HG03571 (cell line): ENCODE results near the gene ITGA4.
"Not testable (repeated sequence)": the region's sequence is repeated elsewhere in the genome, so short reads cannot be mapped to it uniquely, and the experiment has no call there.

Experiments used
- ATAC-seq: cut with Tn5 transposase; IDR thresholded peaks from one replicate; pipeline ENCODE4 v1.9.1; 2021; ENCODE audit not compliant: unreplicated experiment

Gene ITGA4

GRCh38 chr2:181457121-181457740 is at the start of gene ITGA4:
ITGA4 (plus strand) TSS chr2:181457386; CDS start chr2:181457655, 269 bp downstream.
- peak; percentile 67 for ATAC-seq

GRCh38 chr2:181408861-181409260 is 48.3 kb upstream of the ITGA4 start:
- ATAC-seq: no peak

GRCh38 chr2:181411105-181411849 is 45.9 kb upstream of the ITGA4 start:
- peak; percentile 97 for ATAC-seq

GRCh38 chr2:181419129-181419855 is 37.9 kb upstream of the ITGA4 start:
- ATAC-seq: no peak

GRCh38 chr2:181420259-181421130 is 36.7 kb upstream of the ITGA4 start:
- no peak for ATAC-seq

- ATAC-seq: no peak
Observed at GRCh38 chr2:181421131-181421458, 36.1 kb upstream of the ITGA4 start.

- ATAC-seq: no peak
Observed at GRCh38 chr2:181421464-181421863, 35.7 kb upstream of the ITGA4 start.

GRCh38 chr2:181426672-181427071 is 30.5 kb upstream of the ITGA4 start:
- ATAC-seq: no peak

GRCh38 chr2:181430406-181431118 is 26.6 kb upstream of the ITGA4 start:
- ATAC-seq: no peak

GRCh38 chr2:181431674-181432073 is 25.5 kb upstream of the ITGA4 start:
- ATAC-seq: no peak

- no peak for ATAC-seq
Observed at GRCh38 chr2:181438261-181438660, 18.9 kb upstream of the ITGA4 start.

GRCh38 chr2:181440344-181440743 is 16.8 kb upstream of the ITGA4 start:
- ATAC-seq: no peak

- ATAC-seq: no peak
Observed at GRCh38 chr2:181440919-181441318, 16.3 kb upstream of the ITGA4 start.

- no peak for ATAC-seq
Observed at GRCh38 chr2:181441670-181442069, 15.5 kb upstream of the ITGA4 start.

GRCh38 chr2:181444654-181445053 is 12.5 kb upstream of the ITGA4 start:
- ATAC-seq: no peak

- ATAC-seq: no peak
Observed at GRCh38 chr2:181446985-181447384, 10.2 kb upstream of the ITGA4 start.

- ATAC-seq: not testable (repeated sequence)
Observed at GRCh38 chr2:181449278-181449677, 7.9 kb upstream of the ITGA4 start.

GRCh38 chr2:181454686-181455450 is 2.3 kb upstream of the ITGA4 start:
- ATAC-seq: no peak

- peak; percentile 81 for ATAC-seq
Observed at GRCh38 chr2:181456660-181457120, 496 bp upstream of the ITGA4 start.
